GM12875 (cell line): ENCODE data around the gene MRPS10.
"Not testable (repeated sequence)": the region's sequence is repeated elsewhere in the genome, so short reads cannot be mapped to it uniquely, and the experiment has no call there.

Source experiments
- H3K4me3 ChIP-seq: one replicate; pipeline ENCODE4 v1.5.1; 2011; ENCODE audit warnings: low read depth, low read length, control low read depth
- CTCF ChIP-seq: IDR thresholded peaks from 2 replicates; pipeline ENCODE4 v1.5.1; 2011; ENCODE audit warnings: low read depth, mild to moderate bottlenecking, control low read depth, inconsistent platforms, low read length, moderate library complexity, borderline replicate concordance; ENCODE audit not compliant: insufficient read depth

MRPS10 gene

DNA sequence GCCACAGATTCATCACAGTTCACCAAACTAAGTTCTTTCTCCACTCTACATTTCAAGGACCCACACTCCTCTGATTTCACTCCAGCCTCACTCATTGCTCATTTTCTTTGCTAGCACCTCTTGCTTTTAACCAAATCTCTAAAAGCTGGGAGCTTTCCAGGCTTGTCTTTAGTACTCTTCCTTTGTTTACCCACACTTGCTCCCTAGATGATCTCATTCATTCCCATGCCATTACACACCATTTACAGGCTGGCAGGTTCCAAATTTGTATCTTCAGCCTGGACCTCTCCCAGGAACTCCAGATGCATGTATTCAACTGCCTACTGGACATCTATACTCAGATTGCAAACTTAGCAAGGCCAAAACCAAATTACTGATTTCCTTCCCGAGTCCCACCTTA lies 17.6 kb downstream of the MRPS10 start:
- no peak for TF ChIP-seq CTCF

GRCh38 chr6:42199106-42199981 lies 18.3 kb downstream of the MRPS10 start:
- no peak overlapping the region for H3K4me3 ChIP-seq
- TF ChIP-seq CTCF, result no peak

More for the DNA sequence above, 17.6 kb downstream of the MRPS10 start:
- H3K4me3 ChIP-seq, result no peak overlapping the region

DNA sequence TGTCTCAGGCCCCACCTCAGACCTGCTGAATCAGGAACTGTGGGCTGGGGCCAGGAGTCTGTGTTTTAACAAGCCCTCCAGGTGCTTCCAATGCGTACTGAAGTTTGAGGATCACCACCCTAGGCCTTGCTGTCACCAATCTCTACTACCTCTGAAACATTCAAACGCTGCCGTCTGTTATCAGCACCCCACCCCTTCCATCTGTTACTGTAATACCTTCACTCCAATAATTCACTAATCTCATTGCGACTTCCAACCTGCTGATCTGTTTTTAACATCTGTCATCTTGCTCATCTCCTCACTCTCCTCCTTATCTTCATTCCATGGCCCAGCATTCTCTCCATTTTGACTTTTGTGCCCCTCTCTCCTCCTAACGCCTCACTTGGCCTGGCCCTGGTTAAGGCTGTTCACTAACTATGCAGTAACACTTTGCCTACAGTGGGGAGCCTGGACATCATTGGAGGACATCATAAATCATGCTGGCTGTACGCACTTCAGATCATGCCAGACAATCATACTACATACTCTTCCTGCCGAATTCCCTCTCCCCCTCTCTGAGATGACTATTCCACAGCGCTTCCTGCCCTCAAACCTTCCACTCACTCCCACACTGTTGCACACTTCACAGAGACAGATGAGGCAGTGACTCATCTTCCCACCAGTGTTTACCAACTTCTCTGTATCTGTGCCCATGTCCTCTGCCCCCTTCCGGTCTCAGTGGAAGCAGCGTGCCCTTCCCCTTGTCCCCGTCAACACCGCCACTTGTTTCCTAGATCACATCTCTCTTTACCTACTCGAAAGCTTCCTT lies 19.9 kb downstream of the MRPS10 start:
- H3K4me3 ChIP-seq, result no peak overlapping the region

DNA sequence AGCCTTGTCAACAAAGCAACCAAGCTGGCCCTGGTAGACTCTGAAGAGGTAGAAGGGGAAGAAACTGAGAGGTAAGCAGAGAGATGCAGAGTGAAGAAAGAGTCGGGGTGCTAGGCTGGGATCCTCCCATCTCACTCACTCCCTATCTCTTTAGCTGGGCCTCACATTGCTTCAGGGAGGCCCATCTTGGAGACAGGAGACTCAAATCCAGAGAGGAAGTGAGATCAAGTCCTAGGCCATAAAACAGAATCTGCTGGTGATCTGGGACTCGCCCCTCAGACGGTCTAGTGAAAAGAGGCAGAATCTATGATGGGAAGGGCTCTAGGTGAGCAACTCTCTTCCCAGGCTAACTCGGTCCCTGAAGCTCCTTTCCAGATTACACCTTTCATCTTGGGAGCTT lies 22.2 kb downstream of the MRPS10 start:
- TF ChIP-seq CTCF, result no peak
- no peak overlapping the region for H3K4me3 ChIP-seq

More for the DNA sequence above, 19.9 kb downstream of the MRPS10 start:
- TF ChIP-seq CTCF, result no peak

DNA sequence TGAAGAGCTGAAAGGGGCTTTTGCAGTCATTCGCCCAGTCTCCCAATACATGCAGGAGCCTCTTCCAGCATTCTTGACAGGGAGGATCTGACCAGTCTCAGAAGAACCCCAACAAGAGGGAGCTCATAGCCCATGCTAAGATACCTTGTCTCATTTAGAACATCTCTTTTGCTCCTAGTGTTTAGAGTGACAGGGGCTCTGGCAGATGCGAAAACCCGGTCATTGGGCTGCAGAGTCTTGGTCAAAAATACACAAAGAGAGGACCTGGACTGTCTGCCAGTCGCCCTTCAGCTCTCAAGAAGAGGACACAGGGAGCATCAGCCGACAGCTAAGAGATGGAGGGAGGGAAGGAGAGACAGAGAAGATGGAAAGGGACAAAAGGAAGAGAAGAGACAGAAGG lies 23.6 kb downstream of the MRPS10 start:
- H3K4me3 ChIP-seq, result no peak overlapping the region
- TF ChIP-seq CTCF, result no peak

DNA sequence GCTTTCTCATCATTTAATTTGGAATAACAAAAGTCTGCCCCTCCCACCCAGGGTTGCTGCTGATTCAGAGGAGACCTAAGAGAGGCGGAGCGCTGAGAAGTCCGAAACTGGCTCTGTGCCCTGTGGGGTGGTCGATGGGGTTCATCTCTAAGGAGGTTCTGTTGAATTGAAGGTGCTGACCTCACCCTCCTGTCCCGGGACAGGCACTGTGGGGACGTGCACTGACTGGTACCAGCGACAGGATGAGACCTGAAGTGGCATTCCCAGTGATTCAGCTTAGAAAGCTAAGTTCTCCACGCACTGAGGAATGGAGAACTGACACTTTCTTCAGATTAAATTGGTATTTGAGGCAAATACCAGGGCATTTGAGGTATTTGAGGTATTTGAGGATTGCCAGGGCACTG lies 24.2 kb downstream of the MRPS10 start:
- no peak overlapping the region for H3K4me3 ChIP-seq
- TF ChIP-seq CTCF, result no peak

DNA sequence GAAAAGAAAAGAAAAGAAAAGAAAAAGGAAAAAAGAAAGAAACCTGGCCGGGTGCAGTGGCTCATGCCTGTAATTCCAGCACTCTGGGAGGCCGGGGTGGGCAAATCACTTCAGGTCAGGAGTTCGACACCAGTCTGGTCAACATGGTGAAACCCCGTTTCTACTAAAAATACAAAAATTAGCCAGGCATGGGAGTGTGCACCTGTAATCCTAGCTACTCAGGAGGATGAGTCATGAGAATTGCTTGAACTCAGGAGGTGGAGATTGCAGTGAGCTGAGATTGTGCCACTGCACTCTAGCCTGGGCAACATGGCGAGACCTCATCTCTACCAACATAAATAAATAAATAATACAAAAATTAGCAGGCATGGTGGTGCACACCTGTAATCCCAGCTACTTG lies 25.3 kb downstream of the MRPS10 start:
- not testable (repeated sequence) for H3K4me3 ChIP-seq
